Measurements from ENCODE around the gene PDE4A.

PDE4A gene

GRCh38 chr19:10468133-10468532 lies 47.8 kb downstream of the PDE4A start:
- no peak for DNase-seq

GRCh38 chr19:10471909-10472308 lies 51.6 kb downstream of the PDE4A start:
- DNase-seq = peak; percentile 65

- no peak for DNase-seq
Measured at GRCh38 chr19:10473192-10473591, 52.9 kb downstream of the PDE4A start.

GRCh38 chr19:10474962-10475451 lies 54.7 kb downstream of the PDE4A start:
- no peak for DNase-seq

- DNase-seq = no peak
Measured at GRCh38 chr19:10478476-10478875, 58.1 kb downstream of the PDE4A start.

- DNase-seq = no peak
Measured at GRCh38 chr19:10478903-10479384, 58.6 kb downstream of the PDE4A start.

- no peak for DNase-seq
Measured at GRCh38 chr19:10486551-10486950, 66.2 kb downstream of the PDE4A start.

GRCh38 chr19:10491472-10492047 lies 71.2 kb downstream of the PDE4A start:
- DNase-seq = no peak

GRCh38 chr19:10497371-10497770 lies 77.0 kb downstream of the PDE4A start:
- no peak for DNase-seq

GRCh38 chr19:10499550-10500246 lies 79.4 kb downstream of the PDE4A start:
- DNase-seq = no peak

- no peak for DNase-seq
Measured at GRCh38 chr19:10500247-10500592, 79.9 kb downstream of the PDE4A start.

GRCh38 chr19:10501971-10502523 lies 81.7 kb downstream of the PDE4A start:
- peak; percentile 80 for DNase-seq

- DNase-seq = peak; percentile 92
Measured at GRCh38 chr19:10502524-10503001, 82.2 kb downstream of the PDE4A start.

- DNase-seq = peak; percentile 51
Measured at GRCh38 chr19:10503002-10503789, 82.9 kb downstream of the PDE4A start, which contains the start of gene KEAP1. TSS of gene KEAP1 (minus strand) at chr19:10503356. CDS start at chr19:10500033, 3,323 bp downstream.

- no peak for DNase-seq
Measured at GRCh38 chr19:10505583-10506229, 85.4 kb downstream of the PDE4A start.

GRCh38 chr19:10508036-10508435 lies 87.7 kb downstream of the PDE4A start:
- no peak for DNase-seq

- DNase-seq = no peak
Measured at GRCh38 chr19:10508707-10509106, 88.4 kb downstream of the PDE4A start.

GRCh38 chr19:10510301-10510802 lies 90.0 kb downstream of the PDE4A start:
- DNase-seq = no peak

- DNase-seq = no peak
Measured at GRCh38 chr19:10513223-10513622, 92.9 kb downstream of the PDE4A start.

- DNase-seq = no peak
Measured at GRCh38 chr19:10514211-10515145, 94.1 kb downstream of the PDE4A start.

GRCh38 chr19:10516064-10516385 lies 95.7 kb downstream of the PDE4A start:
- DNase-seq = no peak
